Lung microvascular endothelial cell (primary cell): ENCODE data around the gene APCDD1. TPM values are rescaled to one million over a fixed set of nuclear protein-coding genes. Genes with fewer than 3 reads are reported as not detected.
"Not testable (repeated sequence)": the region's sequence is repeated elsewhere in the genome, so short reads cannot be mapped to it uniquely, and the experiment has no call there.

Experiments
- DNase-seq, 2 donors: peaks; one replicate each; pipeline versions ENCODE4 v3.0.0 to v3.0.0-alpha.2; 2010; ENCODE audit warnings: low read depth in 2 of 2
- total RNA-seq: library from RNA; depleted of rRNA; stranded (reverse); fragments of >200 nt; gene quantifications from 2 replicates; pipeline ENCODE4 v1.2.1, GENCODE V29; 2014

The APCDD1 gene
- total RNA-seq, 1 donor from 2014 or later: not detected

GRCh38 chr18:10461989-10462388, 7.6 kb downstream of the APCDD1 start:
- DNase-seq: no peak

GRCh38 chr18:10462597-10462996, 8.2 kb downstream of the APCDD1 start:
- DNase-seq: no peak

GRCh38 chr18:10463096-10463495, 8.7 kb downstream of the APCDD1 start:
- DNase-seq: no peak

- DNase-seq: no peak
Observed at GRCh38 chr18:10463741-10464140, 9.3 kb downstream of the APCDD1 start.

GRCh38 chr18:10464161-10464648, 9.8 kb downstream of the APCDD1 start:
- not testable (repeated sequence) for DNase-seq

- DNase-seq: no peak
Observed at GRCh38 chr18:10465174-10465939, 10.9 kb downstream of the APCDD1 start.

- DNase-seq: no peak
Observed at GRCh38 chr18:10470429-10470828, 16.0 kb downstream of the APCDD1 start.

GRCh38 chr18:10471574-10471973, 17.1 kb downstream of the APCDD1 start:
- no peak for DNase-seq

GRCh38 chr18:10473132-10473531, 18.7 kb downstream of the APCDD1 start:
- no peak for DNase-seq

- DNase-seq: no peak
Observed at GRCh38 chr18:10474309-10474708, 19.9 kb downstream of the APCDD1 start.

- no peak for DNase-seq
Observed at GRCh38 chr18:10475276-10475653, 20.8 kb downstream of the APCDD1 start.

GRCh38 chr18:10475654-10476291, 21.3 kb downstream of the APCDD1 start:
- no peak for DNase-seq

- no peak for DNase-seq
Observed at GRCh38 chr18:10476338-10476791, 21.9 kb downstream of the APCDD1 start.

- DNase-seq: no peak
Observed at GRCh38 chr18:10477121-10477862, 22.9 kb downstream of the APCDD1 start.

GRCh38 chr18:10477863-10478260, 23.4 kb downstream of the APCDD1 start:
- no peak for DNase-seq

GRCh38 chr18:10481831-10482230, 27.4 kb downstream of the APCDD1 start:
- DNase-seq: no peak

GRCh38 chr18:10482363-10482984, 28.0 kb downstream of the APCDD1 start:
- no peak for DNase-seq

- no peak for DNase-seq
Observed at GRCh38 chr18:10482985-10483949, 28.8 kb downstream of the APCDD1 start.

GRCh38 chr18:10485475-10485874, 31.0 kb downstream of the APCDD1 start:
- no peak for DNase-seq

- DNase-seq: no peak
Observed at GRCh38 chr18:10486362-10486761, 31.9 kb downstream of the APCDD1 start.

GRCh38 chr18:10487154-10487553, 32.7 kb downstream of the APCDD1 start:
- no peak for DNase-seq
